Measurements from ENCODE around the gene SLC26A2. TPM values are rescaled to one million over a fixed set of nuclear protein-coding genes. Genes with fewer than 3 reads are reported as not detected.

Gene SLC26A2
- total and polyA plus RNA-seq, 10 of the 15 experiments (the other 5 are each of a cell fraction or from before 2014, with no cell fraction given): 1.7 to 6.4 (median 4.2) TPM

DNA sequence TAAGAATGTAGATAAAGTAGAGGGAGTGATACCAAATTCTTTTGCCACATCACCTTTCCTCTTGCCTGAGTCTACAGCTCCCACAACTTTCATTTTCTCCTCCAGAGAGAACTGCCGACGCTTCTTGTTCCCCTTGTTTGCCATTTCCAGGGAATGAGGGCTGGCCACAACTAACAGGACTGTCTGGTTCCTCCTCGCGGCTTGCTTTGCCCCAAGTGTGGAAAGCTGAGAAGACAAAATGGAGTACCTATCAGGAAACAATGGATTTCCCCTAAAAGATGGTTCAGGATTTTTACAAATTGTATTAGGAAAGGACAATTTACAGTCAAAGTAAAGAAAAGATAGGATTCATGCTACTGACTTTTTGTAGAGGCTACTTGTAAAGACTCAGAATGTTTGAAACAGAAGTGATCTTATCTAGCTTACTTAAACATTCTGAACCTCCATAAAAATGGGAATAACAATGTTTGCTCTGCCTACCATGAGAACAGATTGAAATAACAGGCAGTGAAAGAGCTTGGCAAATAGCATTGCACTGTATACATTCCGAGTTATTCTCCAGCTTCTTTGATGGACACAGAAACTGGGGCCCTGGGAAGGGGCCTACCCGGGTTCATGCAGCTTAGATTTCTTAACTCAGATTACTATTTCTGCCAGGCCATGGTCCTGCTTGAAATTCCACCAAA, 35.8 kb downstream of the SLC26A2 start:
- RAD21 ChIA-PET (ENCODE audit: unreplicated experiment): interaction anchor here (0.5 to 1.1 kb wide), 2 partner anchors 35 to 449 kb away, joined by 3 read pairs; no protein-coding TSS in a partner anchor
- 96% methylated on average over 6 of the region's 6 CpGs for WGBS (ENCODE audit: insufficient coverage, insufficient replicate concordance, low lambda C conversion rate, missing lambda C conversion rate)
- H2AFZ ChIP-seq (ENCODE audit: control insufficient read depth, low read depth, low read length): no peak overlapping the region
- no peak for ATAC-seq
- POLR2A ChIA-PET: no interaction called here
- no peaks in the 10 kb centered on the region for H4K20me1 ChIP-seq (ENCODE audit: control insufficient read depth, insufficient read depth)
- no peaks in the 10 kb centered on the region for H3K4me1 ChIP-seq (ENCODE audit: control insufficient read depth, insufficient read depth, low read length)
- H3K79me2 ChIP-seq (ENCODE audit: control insufficient read depth, insufficient read depth, low read length): peaks cover 13% of the 10 kb centered on the region
- in situ Hi-C loops (cut with MboI) (no loop called here), intact Hi-C loops (cut with micrococcal nuclease; ENCODE audit: unreplicated experiment) (no loop called here)
- no peaks in the 10 kb centered on the region for H3K36me3 ChIP-seq (ENCODE audit: control insufficient read depth in 2 of 2, insufficient read depth in 2 of 2, low read length in 1 of 2)
- BruUV-seq (replicated peaks): no TSS peak
- H3K9me3 ChIP-seq (replicated peaks; ENCODE audit: control insufficient read depth, insufficient read depth, low read length): no peaks in the 10 kb centered on the region
- no peak overlapping the region for H3K4me2 ChIP-seq (ENCODE audit: control insufficient read depth, insufficient read depth)
- FAIRE-seq: no peak
- TF ChIP-seq RAD51 (IDR thresholded peaks at IDR 0.05): no peak
- no peak for TF ChIP-seq BCL11A (IDR thresholded peaks at IDR 0.05; ENCODE audit: low read depth, low read length)
- TF ChIP-seq ATF7 (IDR thresholded peaks at IDR 0.05; ENCODE audit: low read depth): no peak
- no peak for TF ChIP-seq RELA (IDR thresholded peaks at IDR 0.05; ENCODE audit: borderline replicate concordance, partially characterized antibody)
- TF ChIP-seq, protein P1, sequence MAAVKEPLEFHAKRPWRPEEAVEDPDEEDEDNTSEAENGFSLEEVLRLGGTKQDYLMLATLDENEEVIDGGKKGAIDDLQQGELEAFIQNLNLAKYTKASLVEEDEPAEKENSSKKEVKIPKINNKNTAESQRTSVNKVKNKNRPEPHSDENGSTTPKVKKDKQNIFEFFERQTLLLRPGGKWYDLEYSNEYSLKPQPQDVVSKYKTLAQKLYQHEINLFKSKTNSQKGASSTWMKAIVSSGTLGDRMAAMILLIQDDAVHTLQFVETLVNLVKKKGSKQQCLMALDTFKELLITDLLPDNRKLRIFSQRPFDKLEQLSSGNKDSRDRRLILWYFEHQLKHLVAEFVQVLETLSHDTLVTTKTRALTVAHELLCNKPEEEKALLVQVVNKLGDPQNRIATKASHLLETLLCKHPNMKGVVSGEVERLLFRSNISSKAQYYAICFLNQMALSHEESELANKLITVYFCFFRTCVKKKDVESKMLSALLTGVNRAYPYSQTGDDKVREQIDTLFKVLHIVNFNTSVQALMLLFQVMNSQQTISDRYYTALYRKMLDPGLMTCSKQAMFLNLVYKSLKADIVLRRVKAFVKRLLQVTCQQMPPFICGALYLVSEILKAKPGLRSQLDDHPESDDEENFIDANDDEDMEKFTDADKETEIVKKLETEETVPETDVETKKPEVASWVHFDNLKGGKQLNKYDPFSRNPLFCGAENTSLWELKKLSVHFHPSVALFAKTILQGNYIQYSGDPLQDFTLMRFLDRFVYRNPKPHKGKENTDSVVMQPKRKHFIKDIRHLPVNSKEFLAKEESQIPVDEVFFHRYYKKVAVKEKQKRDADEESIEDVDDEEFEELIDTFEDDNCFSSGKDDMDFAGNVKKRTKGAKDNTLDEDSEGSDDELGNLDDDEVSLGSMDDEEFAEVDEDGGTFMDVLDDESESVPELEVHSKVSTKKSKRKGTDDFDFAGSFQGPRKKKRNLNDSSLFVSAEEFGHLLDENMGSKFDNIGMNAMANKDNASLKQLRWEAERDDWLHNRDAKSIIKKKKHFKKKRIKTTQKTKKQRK (IDR thresholded peaks at IDR 0.05; ENCODE audit: low read depth, low read length): no peak
- TF ChIP-seq, protein P2, sequence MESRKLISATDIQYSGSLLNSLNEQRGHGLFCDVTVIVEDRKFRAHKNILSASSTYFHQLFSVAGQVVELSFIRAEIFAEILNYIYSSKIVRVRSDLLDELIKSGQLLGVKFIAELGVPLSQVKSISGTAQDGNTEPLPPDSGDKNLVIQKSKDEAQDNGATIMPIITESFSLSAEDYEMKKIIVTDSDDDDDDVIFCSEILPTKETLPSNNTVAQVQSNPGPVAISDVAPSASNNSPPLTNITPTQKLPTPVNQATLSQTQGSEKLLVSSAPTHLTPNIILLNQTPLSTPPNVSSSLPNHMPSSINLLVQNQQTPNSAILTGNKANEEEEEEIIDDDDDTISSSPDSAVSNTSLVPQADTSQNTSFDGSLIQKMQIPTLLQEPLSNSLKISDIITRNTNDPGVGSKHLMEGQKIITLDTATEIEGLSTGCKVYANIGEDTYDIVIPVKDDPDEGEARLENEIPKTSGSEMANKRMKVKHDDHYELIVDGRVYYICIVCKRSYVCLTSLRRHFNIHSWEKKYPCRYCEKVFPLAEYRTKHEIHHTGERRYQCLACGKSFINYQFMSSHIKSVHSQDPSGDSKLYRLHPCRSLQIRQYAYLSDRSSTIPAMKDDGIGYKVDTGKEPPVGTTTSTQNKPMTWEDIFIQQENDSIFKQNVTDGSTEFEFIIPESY (IDR thresholded peaks at IDR 0.05): no peak
- no peak for TF ChIP-seq POLR2AphosphoS2 (IDR thresholded peaks at IDR 0.05; ENCODE audit: low read depth, low read length)
- SMC1A ChIA-PET (ENCODE audit: uncharacterized antibody, unreplicated experiment): interaction anchor here (0.7 to 1.5 kb wide), 3 partner anchors 115 to 356 kb away, joined by 3 to 5 read pairs (median 4); no protein-coding TSS in a partner anchor
- no peak overlapping the region for H3K27ac ChIP-seq (ENCODE audit: control insufficient read depth, insufficient read depth)
- no peak for DNase-seq (ENCODE audit: low read depth, low spot score)
- CTCF ChIA-PET: interaction anchor here (0.9 to 1.6 kb wide), 4 partner anchors 37 to 360 kb away, joined by 3 to 8 read pairs (median 6); no protein-coding TSS in a partner anchor
- H3K4me3 ChIP-seq: no peak overlapping the region
- H3K9ac ChIP-seq (ENCODE audit: control insufficient read depth, insufficient read depth, low read length): no peak overlapping the region
- H3K27me3 ChIP-seq (replicated peaks in 1 of 2; ENCODE audit: control insufficient read depth in 2 of 2, insufficient read depth in 2 of 2, low read length in 1 of 2): no peaks in the 10 kb centered on the region
